Osteoblast (primary cell): ENCODE results near the gene CCN6. TPM values are rescaled to one million over a fixed set of nuclear protein-coding genes. Genes with fewer than 3 reads are reported as not detected.
"Not testable (repeated sequence)": the region's sequence is repeated elsewhere in the genome, so short reads cannot be mapped to it uniquely, and the experiment has no call there.

ENCODE experiments used
- DNase-seq: peaks from one replicate; pipeline ENCODE4 v3.0.0; 2011; ENCODE audit warnings: low spot score, mixed read lengths; ENCODE audit not compliant: insufficient read length; ENCODE audit errors: missing footprints
- H2AFZ ChIP-seq: 2 replicates; pipeline ENCODE4 v1.6.0; 2011; ENCODE audit warnings: mild to moderate bottlenecking, low read length
- H3K27ac ChIP-seq: 2 replicates; pipeline ENCODE4 v1.5.1; 2011; ENCODE audit warnings: mild to moderate bottlenecking, low read depth, low read length, moderate library complexity
- H3K27me3 ChIP-seq: 2 replicates; pipeline ENCODE4 v1.6.0; 2012; ENCODE audit warnings: mild to moderate bottlenecking, control low read depth, inconsistent platforms, low read length, moderate library complexity; ENCODE audit not compliant: insufficient read depth
- H3K36me3 ChIP-seq: 2 replicates; pipeline ENCODE4 v1.5.1; 2011; ENCODE audit warnings: mild to moderate bottlenecking, low read length, control low read depth, moderate library complexity; ENCODE audit not compliant: insufficient read depth
- H3K4me1 ChIP-seq: 2 replicates; pipeline ENCODE4 v1.5.1; 2011; ENCODE audit warnings: mild to moderate bottlenecking, low read length, control low read depth, moderate library complexity; ENCODE audit not compliant: insufficient read depth
- H3K4me2 ChIP-seq: 2 replicates; pipeline ENCODE4 v1.6.0; 2011; ENCODE audit warnings: mild to moderate bottlenecking, low read length; ENCODE audit not compliant: insufficient read depth
- H3K4me3 ChIP-seq: fragments of 200-600 bp; sonication (generic); 3 replicates; pipeline ENCODE4 v1.5.1; 2012; ENCODE audit warnings: mild to moderate bottlenecking, low read length, inconsistent platforms; ENCODE audit not compliant: insufficient read depth
- H3K79me2 ChIP-seq: 2 replicates; pipeline ENCODE4 v1.6.0; 2012; ENCODE audit warnings: mild to moderate bottlenecking, low read length, control low read depth, inconsistent platforms; ENCODE audit not compliant: insufficient read depth
- H3K9me3 ChIP-seq: 2 replicates; pipeline ENCODE4 v1.5.1; 2011; ENCODE audit warnings: low read depth, low read length, control low read depth
- H4K20me1 ChIP-seq: 2 replicates; pipeline ENCODE4 v1.6.0; 2012; ENCODE audit warnings: mild to moderate bottlenecking, low read length, control low read depth; ENCODE audit not compliant: insufficient read depth
- total RNA-seq: library from RNA; depleted of rRNA; stranded (reverse); fragments of >200 nt; gene quantifications from 2 replicates; pipeline ENCODE4 v1.2.3, GENCODE V29; 2012
- TF ChIP-seq, protein P1 (sequence below): IDR thresholded peaks from 2 replicates; pipeline ENCODE4 v1.5.1; 2011; ENCODE audit warnings: mild to moderate bottlenecking, low read depth, low read length, moderate library complexity; ENCODE audit errors: extremely low read depth

CCN6 gene
- total RNA-seq, 1 donor, result 6.9 TPM

- TF ChIP-seq, protein P1, sequence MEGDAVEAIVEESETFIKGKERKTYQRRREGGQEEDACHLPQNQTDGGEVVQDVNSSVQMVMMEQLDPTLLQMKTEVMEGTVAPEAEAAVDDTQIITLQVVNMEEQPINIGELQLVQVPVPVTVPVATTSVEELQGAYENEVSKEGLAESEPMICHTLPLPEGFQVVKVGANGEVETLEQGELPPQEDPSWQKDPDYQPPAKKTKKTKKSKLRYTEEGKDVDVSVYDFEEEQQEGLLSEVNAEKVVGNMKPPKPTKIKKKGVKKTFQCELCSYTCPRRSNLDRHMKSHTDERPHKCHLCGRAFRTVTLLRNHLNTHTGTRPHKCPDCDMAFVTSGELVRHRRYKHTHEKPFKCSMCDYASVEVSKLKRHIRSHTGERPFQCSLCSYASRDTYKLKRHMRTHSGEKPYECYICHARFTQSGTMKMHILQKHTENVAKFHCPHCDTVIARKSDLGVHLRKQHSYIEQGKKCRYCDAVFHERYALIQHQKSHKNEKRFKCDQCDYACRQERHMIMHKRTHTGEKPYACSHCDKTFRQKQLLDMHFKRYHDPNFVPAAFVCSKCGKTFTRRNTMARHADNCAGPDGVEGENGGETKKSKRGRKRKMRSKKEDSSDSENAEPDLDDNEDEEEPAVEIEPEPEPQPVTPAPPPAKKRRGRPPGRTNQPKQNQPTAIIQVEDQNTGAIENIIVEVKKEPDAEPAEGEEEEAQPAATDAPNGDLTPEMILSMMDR, result no peak
- H3K27ac ChIP-seq, result no peak overlapping the region
- H3K9me3 ChIP-seq, result no peaks in the 10 kb centered on the region
- H4K20me1 ChIP-seq, result no peaks in the 10 kb centered on the region
- H3K36me3 ChIP-seq, result peaks cover 21% of the 10 kb centered on the region
- no peak overlapping the region for H3K4me3 ChIP-seq
- H3K4me1 ChIP-seq, result no peaks in the 10 kb centered on the region
- no peak for DNase-seq
- H3K79me2 ChIP-seq, result no peaks in the 10 kb centered on the region
- no peak overlapping the region for H2AFZ ChIP-seq
- H3K4me2 ChIP-seq, result no peak overlapping the region
- no peaks in the 10 kb centered on the region for H3K27me3 ChIP-seq
These were observed 46.7 kb downstream of the CCN6 start for GRCh38 chr6:112100561-112100960.

GRCh38 chr6:112106026-112106425 lies 52.1 kb downstream of the CCN6 start:
- not testable (repeated sequence) for H3K79me2 ChIP-seq, H3K9me3 ChIP-seq, H4K20me1 ChIP-seq, H3K4me2 ChIP-seq, H3K27me3 ChIP-seq, H3K27ac ChIP-seq, H2AFZ ChIP-seq, H3K4me3 ChIP-seq, DNase-seq, H3K4me1 ChIP-seq
- peaks cover 61% of the 10 kb centered on the region for H3K36me3 ChIP-seq

DNA sequence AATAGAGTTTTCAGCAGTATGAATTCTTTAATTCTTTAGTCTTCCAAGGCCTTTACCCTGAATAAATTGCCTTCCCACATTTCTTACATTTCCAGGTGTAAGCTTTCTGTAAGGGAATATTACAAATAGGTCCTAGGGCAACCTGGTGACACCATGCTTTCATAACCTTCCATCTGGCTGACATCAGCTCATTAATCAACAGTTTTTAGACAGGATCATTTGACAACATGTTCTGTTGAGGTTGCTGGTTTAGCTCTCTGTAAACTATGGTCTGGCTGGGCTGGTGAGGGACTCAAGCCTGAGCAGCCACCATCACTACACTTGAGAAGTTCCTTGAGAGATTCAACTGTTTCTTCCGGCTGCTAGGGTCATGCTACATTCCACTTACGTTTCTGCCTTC lies 52.7 kb downstream of the CCN6 start:
- no peaks in the 10 kb centered on the region for H3K9me3 ChIP-seq
- no peak overlapping the region for H3K27ac ChIP-seq
- TF ChIP-seq, protein P1, result no peak
- H3K27me3 ChIP-seq, result no peaks in the 10 kb centered on the region
- H3K79me2 ChIP-seq, result no peaks in the 10 kb centered on the region
- H3K4me2 ChIP-seq, result no peak overlapping the region
- DNase-seq, result no peak
- no peaks in the 10 kb centered on the region for H4K20me1 ChIP-seq
- peaks cover 67% of the 10 kb centered on the region for H3K36me3 ChIP-seq
- H3K4me1 ChIP-seq, result no peaks in the 10 kb centered on the region
- H2AFZ ChIP-seq, result no peak overlapping the region
- H3K4me3 ChIP-seq, result no peak overlapping the region

DNA sequence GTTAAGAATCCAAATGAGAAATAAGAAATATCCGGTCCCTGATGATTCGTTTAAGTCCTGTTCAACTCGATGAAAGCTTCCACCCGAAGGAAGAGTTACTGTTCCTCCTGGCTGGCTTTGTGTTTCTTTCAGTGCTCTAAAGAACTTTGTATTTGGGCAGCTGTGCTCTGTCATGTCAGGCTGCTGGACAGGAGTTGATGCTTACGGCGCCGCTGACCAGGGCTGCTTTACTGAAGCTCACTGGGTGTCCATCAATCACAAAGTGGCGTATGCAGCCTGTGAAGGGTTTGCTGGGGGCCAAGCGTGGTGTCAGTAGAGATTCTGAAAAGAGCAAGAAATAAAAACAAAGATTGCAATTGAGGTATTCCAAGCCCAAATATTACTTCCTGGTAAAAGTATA lies 55.4 kb downstream of the CCN6 start:
- no peak overlapping the region for H3K4me2 ChIP-seq

More for the DNA sequence above, 55.4 kb downstream of the CCN6 start:
- TF ChIP-seq, protein P1, result no peak
- no peaks in the 10 kb centered on the region for H3K79me2 ChIP-seq
- no peak overlapping the region for H3K4me3 ChIP-seq
- H3K36me3 ChIP-seq, result peaks cover 86% of the 10 kb centered on the region
- H3K9me3 ChIP-seq, result no peaks in the 10 kb centered on the region
- H3K4me1 ChIP-seq, result no peaks in the 10 kb centered on the region
- no peak overlapping the region for H2AFZ ChIP-seq
- no peak for DNase-seq
- no peak overlapping the region for H3K27ac ChIP-seq
- H4K20me1 ChIP-seq, result no peaks in the 10 kb centered on the region
- no peaks in the 10 kb centered on the region for H3K27me3 ChIP-seq
